ENCODE measurements around the gene ADCY5. TPM values are rescaled to one million over a fixed set of nuclear protein-coding genes. Genes with fewer than 3 reads are reported as not detected.

The ADCY5 gene
- total RNA-seq, 2 donors from 2014 or later, result 3.9 to 5.2 TPM

DNA sequence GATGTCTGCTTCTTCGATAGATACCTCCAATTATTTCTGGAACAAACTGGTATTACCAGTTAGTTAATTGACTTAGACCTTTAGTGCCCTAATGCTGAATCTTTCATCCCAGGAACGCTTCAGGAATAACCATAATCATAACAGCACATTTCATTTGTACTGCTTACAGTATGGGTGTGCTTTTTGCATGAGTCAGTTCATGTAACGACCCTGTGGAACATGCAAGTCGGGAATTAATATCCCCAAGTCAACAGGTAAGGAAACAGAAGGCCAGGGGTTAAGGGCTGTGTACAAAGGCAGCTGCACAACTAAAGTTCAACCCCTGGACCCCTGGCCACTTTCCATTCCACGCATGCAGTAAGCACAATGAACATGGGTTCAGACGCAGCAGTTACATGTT is 49.2 kb downstream of the ADCY5 start:
- Histone ChIP-seq H3K27ac (ENCODE audit: low read depth, low read length) (no peak overlapping the region), H3K36me3 (ENCODE audit: control insufficient read depth, insufficient read depth, low read length) (no peaks in the 10 kb centered on the region), H3K4me3 (ENCODE audit: low read length) (no peak overlapping the region), H3K4me1 (ENCODE audit: control insufficient read depth, insufficient read depth, low read length) (no peaks in the 10 kb centered on the region), H3K9ac (ENCODE audit: extremely low read depth, low read length, poor library complexity, severe bottlenecking) (no peak overlapping the region), H3K27me3 (ENCODE audit: control insufficient read depth, insufficient read depth, low read length, poor library complexity, severe bottlenecking) (peaks cover 10% of the 10 kb centered on the region), H3K9me3 (ENCODE audit: control insufficient read depth, low read length) (no peaks in the 10 kb centered on the region)
- no peaks in the 10 kb centered on the region for H3K9me3 Mint-ChIP-seq
- 93 to 96% methylated on average over 2 to 6 of the region's 6 CpGs for WGBS, 2 experiments (ENCODE audit: insufficient coverage in 1 of 2, insufficient read length in 1 of 2)
- H3K36me3 Mint-ChIP-seq (ENCODE audit: low read depth), result no peaks in the 10 kb centered on the region
- peaks cover 44% of the 10 kb centered on the region for H3K27me3 Mint-ChIP-seq (ENCODE audit: insufficient read depth)
- H3K27ac Mint-ChIP-seq, result no peak overlapping the region
- TF ChIP-seq, protein P1, sequence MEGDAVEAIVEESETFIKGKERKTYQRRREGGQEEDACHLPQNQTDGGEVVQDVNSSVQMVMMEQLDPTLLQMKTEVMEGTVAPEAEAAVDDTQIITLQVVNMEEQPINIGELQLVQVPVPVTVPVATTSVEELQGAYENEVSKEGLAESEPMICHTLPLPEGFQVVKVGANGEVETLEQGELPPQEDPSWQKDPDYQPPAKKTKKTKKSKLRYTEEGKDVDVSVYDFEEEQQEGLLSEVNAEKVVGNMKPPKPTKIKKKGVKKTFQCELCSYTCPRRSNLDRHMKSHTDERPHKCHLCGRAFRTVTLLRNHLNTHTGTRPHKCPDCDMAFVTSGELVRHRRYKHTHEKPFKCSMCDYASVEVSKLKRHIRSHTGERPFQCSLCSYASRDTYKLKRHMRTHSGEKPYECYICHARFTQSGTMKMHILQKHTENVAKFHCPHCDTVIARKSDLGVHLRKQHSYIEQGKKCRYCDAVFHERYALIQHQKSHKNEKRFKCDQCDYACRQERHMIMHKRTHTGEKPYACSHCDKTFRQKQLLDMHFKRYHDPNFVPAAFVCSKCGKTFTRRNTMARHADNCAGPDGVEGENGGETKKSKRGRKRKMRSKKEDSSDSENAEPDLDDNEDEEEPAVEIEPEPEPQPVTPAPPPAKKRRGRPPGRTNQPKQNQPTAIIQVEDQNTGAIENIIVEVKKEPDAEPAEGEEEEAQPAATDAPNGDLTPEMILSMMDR (conservative IDR thresholded peaks at IDR 0.05), result no peak
- no peaks in the 10 kb centered on the region for H3K4me1 Mint-ChIP-seq
- no peak for DNase-seq
- no peak overlapping the region for H3K4me3 Mint-ChIP-seq

DNA sequence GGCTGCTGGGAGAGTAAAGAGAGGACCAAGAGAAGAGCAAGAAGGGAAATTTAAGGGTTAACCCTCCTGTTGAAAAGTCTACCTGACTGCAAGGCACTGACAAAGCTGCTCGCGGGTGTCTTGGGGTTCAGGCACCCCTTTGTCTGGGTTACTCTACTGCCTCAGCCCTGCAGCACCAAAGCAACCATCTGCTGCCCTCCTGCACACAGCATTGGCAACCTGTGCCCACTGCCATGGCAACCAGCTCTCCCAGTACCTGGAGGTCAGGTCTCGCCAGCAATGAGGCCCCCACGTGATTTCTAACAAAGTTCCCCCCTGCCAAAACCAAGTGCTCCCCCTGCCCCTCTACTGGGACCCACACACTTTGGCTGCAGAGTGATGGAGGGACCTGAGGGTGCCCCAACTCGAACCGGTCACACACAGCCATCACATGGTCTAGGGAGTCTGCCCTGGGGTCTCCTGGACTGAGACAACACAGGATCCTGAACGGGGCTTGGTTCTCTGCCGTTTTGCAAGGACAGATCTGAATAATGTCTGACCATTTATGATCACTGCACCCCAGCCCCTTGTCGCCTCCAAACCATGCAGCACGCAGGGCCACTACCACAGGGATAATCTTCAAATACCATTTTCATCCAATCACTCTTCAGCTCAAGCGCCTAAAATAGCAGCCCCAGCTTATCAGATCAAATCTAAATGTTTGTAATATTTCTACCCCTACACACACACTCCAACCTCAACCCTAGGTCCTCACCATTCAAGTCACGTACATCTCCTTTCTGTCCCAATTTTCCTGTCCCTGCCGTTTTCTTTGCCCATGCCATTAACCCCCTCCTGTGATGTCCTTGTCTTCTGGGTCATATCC is 50.7 kb downstream of the ADCY5 start:
- no peak overlapping the region for H3K4me3 Mint-ChIP-seq
- H3K27me3 ChIP-seq (ENCODE audit: control insufficient read depth, insufficient read depth, low read length, poor library complexity, severe bottlenecking), result peaks cover 10% of the 10 kb centered on the region
- no peak overlapping the region for H3K4me3 ChIP-seq (ENCODE audit: low read length)
- H3K27ac ChIP-seq (ENCODE audit: low read depth, low read length), result no peak overlapping the region
- TF ChIP-seq, protein P1 (conservative IDR thresholded peaks at IDR 0.05), result no peak
- no peaks in the 10 kb centered on the region for H3K36me3 Mint-ChIP-seq (ENCODE audit: low read depth)
- H3K9ac ChIP-seq (ENCODE audit: extremely low read depth, low read length, poor library complexity, severe bottlenecking), result no peak overlapping the region
- H3K9me3 ChIP-seq (ENCODE audit: control insufficient read depth, low read length), result no peaks in the 10 kb centered on the region
- no peaks in the 10 kb centered on the region for H3K36me3 ChIP-seq (ENCODE audit: control insufficient read depth, insufficient read depth, low read length)
- H3K27me3 Mint-ChIP-seq (ENCODE audit: insufficient read depth), result peaks cover 43% of the 10 kb centered on the region
- H3K4me1 ChIP-seq (ENCODE audit: control insufficient read depth, insufficient read depth, low read length), result no peaks in the 10 kb centered on the region
- no peaks in the 10 kb centered on the region for H3K9me3 Mint-ChIP-seq
- no peak for DNase-seq
- no peaks in the 10 kb centered on the region for H3K4me1 Mint-ChIP-seq
- 84 to 89% methylated on average over 10 to 13 of the region's 13 CpGs for WGBS, 2 experiments (ENCODE audit: insufficient coverage in 1 of 2, insufficient read length in 1 of 2)
- no peak overlapping the region for H3K27ac Mint-ChIP-seq

DNA sequence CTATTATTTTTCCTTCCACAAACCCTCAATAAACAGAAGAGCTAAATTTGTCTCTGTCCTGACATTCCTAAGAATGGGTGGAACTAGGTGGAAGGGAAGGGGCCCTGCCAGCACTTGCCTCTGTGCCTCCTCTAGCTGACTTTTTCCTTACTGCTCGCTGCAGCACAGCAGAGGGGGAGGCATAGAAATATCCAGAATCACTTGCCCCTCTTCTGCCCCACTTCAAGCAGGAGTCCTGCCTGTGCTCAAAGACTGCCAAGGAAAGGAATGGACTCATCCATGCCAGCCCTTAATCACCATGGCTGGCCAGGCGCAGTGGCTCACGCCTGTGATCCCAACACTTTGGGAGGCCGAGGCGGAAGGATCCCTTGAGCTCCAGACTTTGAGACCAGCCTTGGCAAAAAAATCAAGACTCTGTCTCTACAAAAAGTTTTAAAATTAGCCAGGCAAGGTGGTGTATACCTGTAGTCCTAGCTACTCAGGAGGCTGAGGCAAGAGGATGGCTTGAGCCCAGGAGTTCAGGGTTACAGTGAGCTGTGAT is 51.8 kb downstream of the ADCY5 start:
- TF ChIP-seq, protein P1 (conservative IDR thresholded peaks at IDR 0.05), result no peak
- no peaks in the 10 kb centered on the region for H3K36me3 Mint-ChIP-seq (ENCODE audit: low read depth)
- no peak overlapping the region for H3K4me3 ChIP-seq (ENCODE audit: low read length)
- H3K4me1 ChIP-seq (ENCODE audit: control insufficient read depth, insufficient read depth, low read length), result no peaks in the 10 kb centered on the region
- no peaks in the 10 kb centered on the region for H3K9me3 ChIP-seq (ENCODE audit: control insufficient read depth, low read length)
- peaks cover 10% of the 10 kb centered on the region for H3K27me3 ChIP-seq (ENCODE audit: control insufficient read depth, insufficient read depth, low read length, poor library complexity, severe bottlenecking)
- H3K36me3 ChIP-seq (ENCODE audit: control insufficient read depth, insufficient read depth, low read length), result no peaks in the 10 kb centered on the region
- H3K4me1 Mint-ChIP-seq, result peaks cover 3% of the 10 kb centered on the region
- H3K27ac Mint-ChIP-seq, result no peak overlapping the region
- no peak overlapping the region for H3K27ac ChIP-seq (ENCODE audit: low read depth, low read length)
- no peak overlapping the region for H3K9ac ChIP-seq (ENCODE audit: extremely low read depth, low read length, poor library complexity, severe bottlenecking)
- peaks cover 46% of the 10 kb centered on the region for H3K27me3 Mint-ChIP-seq (ENCODE audit: insufficient read depth)
- WGBS, 2 experiments (ENCODE audit: insufficient coverage in 1 of 2, insufficient read length in 1 of 2), result 95 to 100% methylated on average over 5 of the region's 5 CpGs
- H3K4me3 Mint-ChIP-seq, result no peak overlapping the region
- DNase-seq, result no peak
- H3K9me3 Mint-ChIP-seq, result no peaks in the 10 kb centered on the region
